Hepatocyte (in vitro differentiated cells): ENCODE measurements around the gene OLIG3.

Experiments
- CTCF ChIP-seq: fragments of 200-600 bp; sonication (generic); IDR thresholded peaks from 2 replicates; pipeline ENCODE4 v1.5.1; 2016; ENCODE audit warnings: antibody characterized with exemption, mild to moderate bottlenecking; ENCODE audit not compliant: poor library complexity
- EZH2phosphoT487 ChIP-seq: fragments of 200-600 bp; sonication (generic); IDR thresholded peaks from one replicate; pipeline ENCODE4 v1.6.1; 2018; ENCODE audit warnings: antibody characterized with exemption, mild to moderate bottlenecking, low read depth, moderate library complexity; ENCODE audit not compliant: unreplicated experiment, severe bottlenecking

GRCh38 chr6:137488150-137489045, 5.8 kb downstream of the OLIG3 start:
- TF ChIP-seq CTCF: no peak
- TF ChIP-seq EZH2phosphoT487: no peak
